HFFc6 (cell line): ENCODE data around the gene UNK. TPM values are rescaled to one million over a fixed set of nuclear protein-coding genes. Genes with fewer than 3 reads are reported as not detected.

ENCODE experiments used
- DNase-seq: peaks from one replicate; pipeline ENCODE4 v3.0.0-alpha.2; 2018
- H3K27ac Mint-ChIP-seq: 2 replicates; pipeline ENCODE4 v1.8.0; 2020; ENCODE audit warnings: mild to moderate bottlenecking, mixed read lengths
- H3K27me3 Mint-ChIP-seq: 2 replicates; pipeline ENCODE4 v1.8.0; 2021; ENCODE audit warnings: mild to moderate bottlenecking, moderate library complexity, mixed read lengths; ENCODE audit not compliant: insufficient read depth
- H3K36me3 Mint-ChIP-seq: 2 replicates; pipeline ENCODE4 v1.8.0; 2021; ENCODE audit warnings: low read depth, mixed read lengths
- H3K4me1 Mint-ChIP-seq: 2 replicates; pipeline ENCODE4 v1.8.0; 2020; ENCODE audit warnings: low read depth, mixed read lengths
- H3K4me3 Mint-ChIP-seq: 2 replicates; pipeline ENCODE4 v1.8.0; 2020; ENCODE audit warnings: mild to moderate bottlenecking, moderate library complexity, mixed read lengths
- H3K9me3 Mint-ChIP-seq: 2 replicates; pipeline ENCODE4 v1.8.0; 2020; ENCODE audit warnings: mild to moderate bottlenecking, mixed read lengths
- total RNA-seq, 6 experiments: library from RNA; stranded (reverse); fragmentation: NEBNext Ultra II Directional; extraction: Animal tissue kit (Norgen Biotek cat#: 25700); gene quantifications; 2 replicates in 1 of 6; 3 replicates in 5 of 6; pipeline ENCODE4 v1.2.3, GENCODE V29; 2021
- TF ChIP-seq, protein P1 (sequence below): fragments of 200-600 bp; sonication (generic); IDR thresholded peaks from 2 replicates; pipeline ENCODE4 v1.5.0; 2021; ENCODE audit warnings: antibody characterized with exemption, mild to moderate bottlenecking

Gene UNK
- total RNA-seq, 6 experiments from 2014 or later = 12.7 to 18.6 (median 16.2) TPM

- Mint-ChIP-seq H3K4me1 (peaks cover 42% of the 10 kb centered on the region), H3K27ac (peak overlapping the region; percentile 97), H3K4me3 (peak overlapping the region; percentile 96), H3K9me3 (peaks cover 14% of the 10 kb centered on the region), H3K36me3 (peaks cover 32% of the 10 kb centered on the region), H3K27me3 (peaks cover 45% of the 10 kb centered on the region)
- DNase-seq = no peak
- TF ChIP-seq, protein P1, sequence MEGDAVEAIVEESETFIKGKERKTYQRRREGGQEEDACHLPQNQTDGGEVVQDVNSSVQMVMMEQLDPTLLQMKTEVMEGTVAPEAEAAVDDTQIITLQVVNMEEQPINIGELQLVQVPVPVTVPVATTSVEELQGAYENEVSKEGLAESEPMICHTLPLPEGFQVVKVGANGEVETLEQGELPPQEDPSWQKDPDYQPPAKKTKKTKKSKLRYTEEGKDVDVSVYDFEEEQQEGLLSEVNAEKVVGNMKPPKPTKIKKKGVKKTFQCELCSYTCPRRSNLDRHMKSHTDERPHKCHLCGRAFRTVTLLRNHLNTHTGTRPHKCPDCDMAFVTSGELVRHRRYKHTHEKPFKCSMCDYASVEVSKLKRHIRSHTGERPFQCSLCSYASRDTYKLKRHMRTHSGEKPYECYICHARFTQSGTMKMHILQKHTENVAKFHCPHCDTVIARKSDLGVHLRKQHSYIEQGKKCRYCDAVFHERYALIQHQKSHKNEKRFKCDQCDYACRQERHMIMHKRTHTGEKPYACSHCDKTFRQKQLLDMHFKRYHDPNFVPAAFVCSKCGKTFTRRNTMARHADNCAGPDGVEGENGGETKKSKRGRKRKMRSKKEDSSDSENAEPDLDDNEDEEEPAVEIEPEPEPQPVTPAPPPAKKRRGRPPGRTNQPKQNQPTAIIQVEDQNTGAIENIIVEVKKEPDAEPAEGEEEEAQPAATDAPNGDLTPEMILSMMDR = peak; percentile 84
Measured at GRCh38 chr17:75778861-75779249, 5.8 kb upstream of the UNK start.

DNA sequence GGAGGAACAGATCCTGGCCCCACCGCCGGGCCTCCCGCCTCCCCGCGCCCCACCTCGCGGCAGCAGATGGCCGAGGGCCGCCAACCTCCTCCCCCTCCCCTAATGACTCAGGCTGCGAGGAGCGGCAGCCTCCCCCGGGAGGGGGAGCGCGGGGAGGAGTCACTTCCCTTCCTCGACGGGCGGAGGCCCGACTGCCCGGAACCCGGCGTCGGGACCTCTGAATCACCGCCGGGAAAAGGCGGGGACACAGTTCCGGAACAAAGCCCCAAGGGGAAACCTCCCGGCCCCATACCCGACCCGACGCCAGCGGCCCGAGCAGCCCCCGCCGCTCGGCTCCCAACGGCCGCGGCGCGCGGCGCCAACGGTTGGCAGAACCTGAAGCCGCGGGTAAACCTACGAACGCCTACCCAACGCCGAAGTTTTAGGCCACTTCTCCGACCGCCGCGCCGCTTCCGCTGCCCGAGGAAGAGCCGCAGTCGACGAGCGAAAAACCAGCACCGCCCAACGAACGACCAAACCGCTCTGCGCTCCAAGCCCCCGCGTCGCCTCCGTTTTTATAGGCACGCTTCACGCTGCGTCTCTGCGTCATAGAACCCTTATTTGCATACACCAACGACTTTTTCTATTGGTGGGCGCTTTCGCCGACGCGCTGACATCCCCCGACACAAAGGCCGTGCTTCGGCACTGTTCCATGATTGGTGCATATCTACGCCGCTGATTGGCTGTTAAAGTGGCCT is 5.2 kb upstream of the UNK start:
- TF ChIP-seq, protein P1 = peak; percentile 58
- H3K27ac Mint-ChIP-seq = peak overlapping the region; percentile 97

GRCh38 chr17:75779987-75780889 is 4.4 kb upstream of the UNK start:
- H3K27ac Mint-ChIP-seq = peak overlapping the region; percentile 97
- H3K9me3 Mint-ChIP-seq = peaks cover 14% of the 10 kb centered on the region
- peak overlapping the region; percentile 96 for H3K4me3 Mint-ChIP-seq
- H3K36me3 Mint-ChIP-seq = peaks cover 35% of the 10 kb centered on the region
- no peak for DNase-seq
- TF ChIP-seq, protein P1 = no peak
- peaks cover 49% of the 10 kb centered on the region for H3K4me1 Mint-ChIP-seq
- H3K27me3 Mint-ChIP-seq = peaks cover 31% of the 10 kb centered on the region

More for the DNA sequence above, 5.2 kb upstream of the UNK start:
- Mint-ChIP-seq H3K9me3 (peaks cover 12% of the 10 kb centered on the region), H3K4me3 (peak overlapping the region; percentile 96), H3K27me3 (peaks cover 39% of the 10 kb centered on the region), H3K36me3 (peaks cover 32% of the 10 kb centered on the region), H3K4me1 (peaks cover 47% of the 10 kb centered on the region)
- peak; percentile 100 for DNase-seq

DNA sequence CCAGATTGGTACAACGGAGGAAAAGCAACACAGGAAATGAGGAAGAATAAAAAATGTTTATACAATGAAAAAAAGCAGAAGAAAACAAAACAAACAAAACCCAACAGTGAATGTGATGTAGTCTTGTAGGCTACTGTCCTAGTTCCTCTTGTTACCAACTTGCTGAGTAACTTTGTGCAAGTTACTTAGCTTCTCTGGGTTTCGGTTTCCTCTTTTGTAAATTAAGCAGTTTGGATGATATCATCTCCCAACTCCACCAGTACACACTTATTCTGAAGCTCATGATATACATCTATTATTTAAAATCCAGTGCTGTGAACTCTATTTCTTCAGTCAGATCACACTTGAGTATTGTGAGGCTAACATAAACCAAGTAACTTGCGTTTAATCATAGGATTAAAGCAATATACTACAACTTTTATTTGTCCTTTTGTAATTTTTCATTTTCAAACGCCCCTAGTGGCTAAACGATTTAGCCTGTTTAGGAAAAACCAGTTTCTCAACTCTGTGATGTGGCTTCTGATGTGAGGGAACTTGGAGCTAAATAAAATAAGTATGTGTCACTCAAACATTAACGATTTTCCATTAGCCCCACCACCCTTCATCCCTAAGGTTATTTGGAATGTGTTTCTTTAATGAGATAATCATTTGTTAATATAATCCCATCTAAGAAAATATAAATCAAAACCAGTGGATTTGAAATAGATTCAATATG is 1.4 kb upstream of the UNK start:
- DNase-seq = peak; percentile 66
- Mint-ChIP-seq H3K4me3 (peak overlapping the region; percentile 88), H3K27ac (peak overlapping the region; percentile 99), H3K4me1 (peaks cover 45% of the 10 kb centered on the region), H3K9me3 (peaks cover 14% of the 10 kb centered on the region), H3K27me3 (peaks cover 10% of the 10 kb centered on the region), H3K36me3 (peaks cover 28% of the 10 kb centered on the region)
- TF ChIP-seq, protein P1 = peak; percentile 90

- Mint-ChIP-seq H3K9me3 (peaks cover 9% of the 10 kb centered on the region), H3K27ac (peak overlapping the region; percentile 99), H3K27me3 (peaks cover 3% of the 10 kb centered on the region), H3K36me3 (peaks cover 21% of the 10 kb centered on the region), H3K4me3 (peak overlapping the region; percentile 88), H3K4me1 (peaks cover 44% of the 10 kb centered on the region)
- no peak for DNase-seq
- TF ChIP-seq, protein P1 = no peak
Measured at GRCh38 chr17:75783803-75784472, 668 bp upstream of the UNK start.
